ENCODE measurements around the gene CENPO.

Gene CENPO

DNA sequence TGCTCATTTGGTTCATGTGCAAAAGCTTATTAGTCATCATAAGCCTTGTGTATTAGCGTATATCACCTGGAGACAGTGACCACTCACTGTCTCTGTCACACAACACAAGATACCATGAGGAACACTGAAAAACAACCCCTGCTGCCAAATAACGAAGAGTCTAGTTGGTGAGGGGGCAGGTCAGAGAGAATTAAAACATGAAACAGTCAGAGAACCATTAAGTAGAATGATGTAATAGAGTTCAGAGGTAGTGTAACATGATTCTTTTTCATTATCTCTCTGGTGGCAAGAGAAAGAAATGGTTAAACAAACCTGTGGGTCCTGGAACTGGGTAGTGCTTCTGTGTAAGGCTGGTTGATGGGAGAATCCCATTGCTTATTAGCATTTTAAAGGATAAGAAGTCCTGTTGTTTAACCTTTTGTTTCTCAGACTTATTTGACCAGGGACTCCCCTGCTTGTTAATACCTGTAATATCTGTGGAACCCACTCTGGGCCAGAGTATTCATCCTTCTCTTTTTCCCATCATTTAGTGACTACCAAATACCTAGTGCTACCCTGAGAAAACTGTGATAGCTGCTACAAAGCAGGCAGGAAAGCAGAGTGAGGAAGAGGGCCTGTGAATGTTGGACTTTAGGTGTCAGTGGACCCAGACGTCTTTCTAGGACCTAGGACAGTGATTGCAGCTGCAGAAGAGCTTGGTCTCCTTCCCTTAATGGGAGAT is 38.1 kb upstream of the CENPO start:
- TF ChIP-seq CTCF (IDR thresholded peaks at IDR 0.05; ENCODE audit: borderline replicate concordance, control extremely low read depth, extremely low read depth, insufficient read depth, missing control alignments) = no peak

DNA sequence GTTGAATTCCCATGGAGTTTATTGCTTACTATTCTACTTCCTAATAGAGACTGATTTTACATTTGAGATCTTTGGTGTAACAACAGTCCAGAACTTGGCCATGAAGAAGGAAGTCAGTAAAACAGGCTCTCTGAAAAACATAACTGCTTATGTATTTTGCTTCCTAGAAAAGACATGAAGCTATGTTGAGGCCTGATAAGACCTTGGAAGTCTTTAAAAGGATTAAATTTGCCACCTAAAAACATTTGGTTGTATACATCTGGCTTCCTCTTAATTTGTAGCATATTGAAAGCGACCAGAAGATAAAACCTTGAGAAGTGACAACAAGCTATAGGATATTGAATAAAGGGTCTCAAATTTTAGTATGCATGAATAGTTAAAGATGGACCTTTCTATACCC is 36.4 kb upstream of the CENPO start:
- in situ Hi-C loops (cut with MboI; ENCODE audit: low sequenced_read_pairs, unreplicated experiment) = no loop called here
- no peak for DNase-seq (ENCODE audit: low spot score)

More for the DNA sequence above, 38.1 kb upstream of the CENPO start:
- DNase-seq (ENCODE audit: low spot score) = no peak
- in situ Hi-C loops (cut with MboI; ENCODE audit: low sequenced_read_pairs, unreplicated experiment) = no loop called here

DNA sequence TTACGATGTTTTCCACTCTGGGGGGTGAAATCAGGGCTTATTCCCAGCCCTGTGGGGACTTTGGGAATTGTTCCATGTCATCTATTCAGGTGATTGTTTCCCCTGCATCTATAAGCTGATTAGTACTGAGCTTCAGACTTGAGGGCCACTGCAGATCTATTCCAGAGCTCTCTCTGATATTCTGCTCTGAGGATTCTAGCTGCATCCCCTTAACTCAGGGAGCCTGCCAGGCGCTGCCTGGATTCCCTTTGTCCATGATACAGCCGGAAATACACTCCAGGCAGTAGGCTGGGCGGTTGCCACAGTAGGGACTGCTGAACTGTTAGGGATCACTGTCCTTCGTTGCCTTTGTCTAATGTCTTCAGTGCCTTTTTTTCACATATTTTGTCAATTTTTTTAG is 31.4 kb upstream of the CENPO start:
- no peak for DNase-seq (ENCODE audit: low spot score)
- TF ChIP-seq CTCF (IDR thresholded peaks at IDR 0.05; ENCODE audit: borderline replicate concordance, control extremely low read depth, extremely low read depth, insufficient read depth, missing control alignments) = no peak
- in situ Hi-C loops (cut with MboI; ENCODE audit: low sequenced_read_pairs, unreplicated experiment) = no loop called here

More for the DNA sequence above, 36.4 kb upstream of the CENPO start:
- TF ChIP-seq CTCF (IDR thresholded peaks at IDR 0.05; ENCODE audit: borderline replicate concordance, control extremely low read depth, extremely low read depth, insufficient read depth, missing control alignments) = no peak

GRCh38 chr2:24762518-24762917 is 30.7 kb upstream of the CENPO start:
- in situ Hi-C loops (cut with MboI; ENCODE audit: low sequenced_read_pairs, unreplicated experiment) = no loop called here
- no peak for TF ChIP-seq CTCF (IDR thresholded peaks at IDR 0.05; ENCODE audit: borderline replicate concordance, control extremely low read depth, extremely low read depth, insufficient read depth, missing control alignments)
- DNase-seq (ENCODE audit: low spot score) = no peak

DNA sequence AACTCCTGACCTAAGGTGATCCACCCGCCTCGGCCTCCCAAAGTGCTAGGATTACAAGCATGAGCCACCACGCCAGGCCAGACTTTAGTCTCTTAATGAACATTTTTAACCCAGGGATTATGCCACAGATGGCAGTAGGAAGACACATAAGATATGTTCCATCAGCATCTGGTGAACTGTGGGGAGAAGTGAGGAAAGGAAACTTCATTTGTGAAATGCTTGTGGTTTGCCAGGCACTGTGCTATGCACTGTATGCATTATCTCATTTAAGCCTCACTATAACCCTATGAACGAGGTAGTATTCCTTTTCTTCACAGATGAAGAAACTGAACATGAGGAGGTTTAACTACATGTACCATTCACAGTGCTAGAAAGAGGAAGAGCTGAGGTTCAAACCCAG is 29.4 kb upstream of the CENPO start:
- no peak for DNase-seq (ENCODE audit: low spot score)
- in situ Hi-C loops (cut with MboI; ENCODE audit: low sequenced_read_pairs, unreplicated experiment) = no loop called here
- TF ChIP-seq CTCF (IDR thresholded peaks at IDR 0.05; ENCODE audit: borderline replicate concordance, control extremely low read depth, extremely low read depth, insufficient read depth, missing control alignments) = no peak

DNA sequence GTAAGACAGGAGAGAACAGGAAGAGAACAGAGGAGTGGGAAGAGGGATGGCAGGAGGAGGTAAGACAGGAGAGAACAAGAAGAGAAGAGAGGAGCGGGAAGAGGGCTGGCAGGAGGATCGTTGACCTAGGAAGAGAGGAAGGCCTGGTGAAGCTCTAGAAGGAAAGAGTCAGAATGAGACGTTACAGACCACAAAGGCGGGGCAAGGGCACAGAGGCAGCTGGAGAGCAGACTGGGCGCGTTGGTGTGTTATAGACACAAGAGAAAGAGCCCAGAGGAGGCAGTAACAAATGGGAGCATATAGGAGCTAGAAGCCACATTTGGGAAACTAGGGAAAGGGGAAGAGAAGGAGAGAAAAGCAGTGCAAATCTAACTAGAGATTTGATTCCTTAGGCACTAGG is 26.6 kb upstream of the CENPO start:
- no peak for TF ChIP-seq CTCF (IDR thresholded peaks at IDR 0.05; ENCODE audit: borderline replicate concordance, control extremely low read depth, extremely low read depth, insufficient read depth, missing control alignments)
- no peak for DNase-seq (ENCODE audit: low spot score)
- in situ Hi-C loops (cut with MboI; ENCODE audit: low sequenced_read_pairs, unreplicated experiment) = no loop called here
